CD1c-positive myeloid dendritic cell (primary cell): ENCODE measurements around the gene AK8.

Experiments used
- DNase-seq: peaks from one replicate; pipeline ENCODE4 v3.0.0-alpha.2; 2016; ENCODE audit errors: extremely low spot score

The AK8 gene

GRCh38 chr9:132887181-132888120 lies 9.4 kb upstream of the AK8 start:
- DNase-seq, result no peak

- no peak for DNase-seq
Observed at GRCh38 chr9:132886334-132886725, 8.2 kb upstream of the AK8 start.

GRCh38 chr9:132885720-132886333 lies 7.7 kb upstream of the AK8 start:
- peak; percentile 38 for DNase-seq

GRCh38 chr9:132883349-132884294 lies 5.5 kb upstream of the AK8 start:
- no peak for DNase-seq

GRCh38 chr9:132882616-132883015 lies 4.5 kb upstream of the AK8 start:
- no peak for DNase-seq

- no peak for DNase-seq
Observed at GRCh38 chr9:132881826-132882225, 3.7 kb upstream of the AK8 start.

- DNase-seq, result no peak
Observed at GRCh38 chr9:132880324-132880661, 2.2 kb upstream of the AK8 start.

GRCh38 chr9:132879457-132880323 lies 1.6 kb upstream of the AK8 start:
- peak; percentile 11 for DNase-seq

GRCh38 chr9:132878695-132879456 lies 792 bp upstream of the AK8 start, which contains the start of gene SPACA9:
TSS of gene SPACA9 (plus strand) at chr9:132878898. CDS start at chr9:132883948, 5,050 bp downstream.
- peak; percentile 26 for DNase-seq

GRCh38 chr9:132877458-132877823 lies 643 bp downstream of the AK8 start:
- DNase-seq, result no peak

- no peak for DNase-seq
Observed at GRCh38 chr9:132876849-132877248, 1.2 kb downstream of the AK8 start.

GRCh38 chr9:132875159-132875558 lies 2.9 kb downstream of the AK8 start:
- DNase-seq, result no peak

GRCh38 chr9:132873403-132873802 lies 4.7 kb downstream of the AK8 start:
- DNase-seq, result no peak

GRCh38 chr9:132869266-132869665 lies 8.8 kb downstream of the AK8 start:
- no peak for DNase-seq

- no peak for DNase-seq
Observed at GRCh38 chr9:132866898-132867297, 11.2 kb downstream of the AK8 start.

- DNase-seq, result no peak
Observed at GRCh38 chr9:132864691-132865090, 13.4 kb downstream of the AK8 start.

GRCh38 chr9:132864277-132864676 lies 13.8 kb downstream of the AK8 start:
- DNase-seq, result no peak

GRCh38 chr9:132863096-132863495 lies 15.0 kb downstream of the AK8 start:
- no peak for DNase-seq

- DNase-seq, result no peak
Observed at GRCh38 chr9:132862533-132862932, 15.6 kb downstream of the AK8 start.

GRCh38 chr9:132861666-132862065 lies 16.4 kb downstream of the AK8 start:
- no peak for DNase-seq
